ENCODE data around the gene KEAP1.

Gene KEAP1

GRCh38 chr19:10453852-10454251 is 49.3 kb downstream of the KEAP1 start:
- DNase-seq (ENCODE audit: extremely low read depth, low read depth), result no peak
- no peak for TF ChIP-seq CTCF (IDR thresholded peaks at IDR 0.05; ENCODE audit: low read depth, low read length)

- DNase-seq (ENCODE audit: extremely low read depth, low read depth), result no peak
- no peak for TF ChIP-seq CTCF (IDR thresholded peaks at IDR 0.05; ENCODE audit: low read depth, low read length)
These were observed 50.2 kb downstream of the KEAP1 start for GRCh38 chr19:10452726-10453618.

GRCh38 chr19:10450853-10451609 is 52.1 kb downstream of the KEAP1 start:
- no peak for DNase-seq (ENCODE audit: extremely low read depth, low read depth)
- TF ChIP-seq CTCF (IDR thresholded peaks at IDR 0.05; ENCODE audit: low read depth, low read length), result no peak

- no peak for TF ChIP-seq CTCF (IDR thresholded peaks at IDR 0.05; ENCODE audit: low read depth, low read length)
- DNase-seq (ENCODE audit: extremely low read depth, low read depth), result no peak
These were observed 52.8 kb downstream of the KEAP1 start for GRCh38 chr19:10450191-10450852.

- TF ChIP-seq CTCF (IDR thresholded peaks at IDR 0.05; ENCODE audit: low read depth, low read length), result no peak
- DNase-seq (ENCODE audit: extremely low read depth, low read depth), result no peak
These were observed 54.1 kb downstream of the KEAP1 start for GRCh38 chr19:10449037-10449436.

- no peak for DNase-seq (ENCODE audit: extremely low read depth, low read depth)
- no peak for TF ChIP-seq CTCF (IDR thresholded peaks at IDR 0.05; ENCODE audit: low read depth, low read length)
These were observed 60.5 kb downstream of the KEAP1 start for GRCh38 chr19:10442698-10443097.

Data from AG09319 (cell line).